Measurements from ENCODE around the gene FAM118A. TPM values are rescaled to one million over a fixed set of nuclear protein-coding genes. Genes with fewer than 3 reads are reported as not detected.
"Not testable (repeated sequence)": the region's sequence is repeated elsewhere in the genome, so short reads cannot be mapped to it uniquely, and the experiment has no call there.

FAM118A gene
- total RNA-seq, 2 donors from 2014 or later: 13.0 to 149 TPM

DNA sequence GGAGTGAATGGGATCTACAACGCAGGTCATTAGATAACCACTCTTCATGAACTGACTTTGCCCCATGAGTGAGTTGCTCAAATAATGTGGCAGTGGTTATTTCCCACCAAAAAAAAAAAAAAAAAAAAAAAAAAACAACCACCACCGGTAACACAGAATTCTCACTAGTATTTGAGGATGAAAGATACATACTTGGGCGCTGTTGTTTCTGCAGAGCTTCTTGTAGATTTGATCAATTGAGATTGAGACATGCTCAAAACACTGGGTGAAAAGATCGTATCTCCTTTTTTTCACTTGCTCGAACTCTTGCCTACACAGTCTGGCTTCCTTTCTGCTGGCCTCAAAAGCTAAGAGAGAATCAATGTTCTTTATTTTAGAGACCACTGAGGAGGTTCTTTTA, 44.1 kb downstream of the FAM118A start:
- H3K27ac ChIP-seq: no peak overlapping the region
- no peaks in the 10 kb centered on the region for H3K36me3 ChIP-seq (replicated peaks in 1 of 2; ENCODE audit: insufficient read depth in 1 of 2, low read depth in 2 of 2)
- no peaks in the 10 kb centered on the region for H3K9me3 ChIP-seq
- DNase-seq: no peak
- ATAC-seq: no peak
- H3K27me3 ChIP-seq: no peaks in the 10 kb centered on the region
- no peak for TF ChIP-seq POLR2A (IDR thresholded peaks at IDR 0.05)
- TF ChIP-seq, protein P1, sequence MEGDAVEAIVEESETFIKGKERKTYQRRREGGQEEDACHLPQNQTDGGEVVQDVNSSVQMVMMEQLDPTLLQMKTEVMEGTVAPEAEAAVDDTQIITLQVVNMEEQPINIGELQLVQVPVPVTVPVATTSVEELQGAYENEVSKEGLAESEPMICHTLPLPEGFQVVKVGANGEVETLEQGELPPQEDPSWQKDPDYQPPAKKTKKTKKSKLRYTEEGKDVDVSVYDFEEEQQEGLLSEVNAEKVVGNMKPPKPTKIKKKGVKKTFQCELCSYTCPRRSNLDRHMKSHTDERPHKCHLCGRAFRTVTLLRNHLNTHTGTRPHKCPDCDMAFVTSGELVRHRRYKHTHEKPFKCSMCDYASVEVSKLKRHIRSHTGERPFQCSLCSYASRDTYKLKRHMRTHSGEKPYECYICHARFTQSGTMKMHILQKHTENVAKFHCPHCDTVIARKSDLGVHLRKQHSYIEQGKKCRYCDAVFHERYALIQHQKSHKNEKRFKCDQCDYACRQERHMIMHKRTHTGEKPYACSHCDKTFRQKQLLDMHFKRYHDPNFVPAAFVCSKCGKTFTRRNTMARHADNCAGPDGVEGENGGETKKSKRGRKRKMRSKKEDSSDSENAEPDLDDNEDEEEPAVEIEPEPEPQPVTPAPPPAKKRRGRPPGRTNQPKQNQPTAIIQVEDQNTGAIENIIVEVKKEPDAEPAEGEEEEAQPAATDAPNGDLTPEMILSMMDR (IDR thresholded peaks at IDR 0.05): no peak
- no peaks in the 10 kb centered on the region for H3K4me1 ChIP-seq
- H3K4me3 ChIP-seq: no peak overlapping the region
- 93 to 98% methylated on average over 5 of the region's 5 CpGs for WGBS, 2 donors
- intact Hi-C loops (cut with DNase I): no loop called here

DNA sequence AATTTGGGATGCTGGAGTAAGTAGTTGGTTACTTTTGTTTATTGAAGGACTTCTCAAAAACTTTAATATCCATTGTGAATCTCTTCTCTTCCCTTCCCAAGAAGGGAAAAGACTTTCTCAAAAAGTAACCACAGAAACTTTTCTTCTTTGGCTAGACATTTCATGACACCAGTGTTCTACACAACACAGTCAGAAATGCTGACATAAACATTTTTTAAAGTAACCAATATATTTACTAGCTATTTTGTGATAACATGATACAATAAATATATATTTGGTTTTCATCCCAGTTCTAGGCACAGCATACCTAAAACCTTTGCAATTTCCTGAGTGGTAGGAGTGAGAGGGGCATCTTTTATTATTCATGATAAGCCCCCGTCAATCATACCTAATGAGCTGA, 47.8 kb downstream of the FAM118A start:
- DNase-seq (no peak), ATAC-seq (no peak)
- H3K4me3 ChIP-seq: no peak overlapping the region
- no peak for TF ChIP-seq POLR2A (IDR thresholded peaks at IDR 0.05)
- TF ChIP-seq, protein P1 (IDR thresholded peaks at IDR 0.05): no peak
- H3K4me1 ChIP-seq: no peaks in the 10 kb centered on the region
- H3K27me3 ChIP-seq: no peaks in the 10 kb centered on the region
- WGBS, 2 donors: 100% methylated on average over 1 of the region's 1 CpG
- no peaks in the 10 kb centered on the region for H3K36me3 ChIP-seq (replicated peaks in 1 of 2; ENCODE audit: insufficient read depth in 1 of 2, low read depth in 2 of 2)
- H3K27ac ChIP-seq: no peak overlapping the region
- no peaks in the 10 kb centered on the region for H3K9me3 ChIP-seq
- intact Hi-C loops (cut with DNase I): no loop called here

DNA sequence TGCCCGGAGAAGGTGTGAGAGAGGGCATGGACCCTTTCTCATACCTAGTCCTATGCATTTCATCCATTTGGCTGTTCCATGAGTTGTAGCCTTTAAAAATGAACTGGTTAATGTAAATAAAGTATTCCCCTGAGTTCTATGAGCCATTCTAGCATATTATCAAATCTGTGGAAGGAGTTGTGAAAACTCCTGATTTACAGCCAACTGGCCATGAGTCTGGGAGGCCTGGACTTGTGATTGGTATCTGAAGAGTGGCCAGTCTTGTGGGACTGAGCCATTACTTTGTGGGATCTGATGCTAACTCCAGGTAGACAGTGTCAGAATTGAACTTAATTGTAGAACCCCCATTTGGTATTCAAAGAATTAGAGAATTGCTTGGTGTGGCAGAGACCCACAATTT, 48.4 kb downstream of the FAM118A start:
- DNase-seq: no peak
- ATAC-seq: no peak
- Histone ChIP-seq H3K4me1 (no peaks in the 10 kb centered on the region), H3K9me3 (no peaks in the 10 kb centered on the region), H3K36me3 (replicated peaks in 1 of 2; ENCODE audit: insufficient read depth in 1 of 2, low read depth in 2 of 2) (no peaks in the 10 kb centered on the region), H3K27me3 (no peaks in the 10 kb centered on the region), H3K27ac (no peak overlapping the region), H3K4me3 (no peak overlapping the region)
- TF ChIP-seq, protein P1 (IDR thresholded peaks at IDR 0.05): no peak
- TF ChIP-seq POLR2A (IDR thresholded peaks at IDR 0.05): no peak
- intact Hi-C loops (cut with DNase I): no loop called here
- WGBS, 2 donors: 100% methylated on average over 1 of the region's 1 CpG

DNA sequence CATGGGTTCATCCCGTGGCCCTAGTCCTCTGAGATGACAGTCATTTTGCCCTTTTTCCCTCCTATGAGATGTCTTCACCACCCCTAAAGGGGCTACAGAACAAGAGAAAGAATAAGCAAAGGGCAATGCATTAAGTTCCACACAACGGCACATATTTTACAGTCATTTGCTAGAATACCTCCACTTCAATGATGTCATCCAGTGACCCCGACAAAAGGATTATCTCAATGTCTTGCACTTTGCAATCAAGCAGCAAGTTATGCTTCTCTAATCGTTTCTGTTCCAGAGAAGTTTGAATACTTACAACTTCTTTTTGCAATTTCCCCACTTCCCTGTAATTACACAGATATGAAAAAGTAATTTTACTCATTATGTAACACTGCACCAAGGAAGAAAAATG, 49.9 kb downstream of the FAM118A start:
- Histone ChIP-seq H3K27me3 (no peaks in the 10 kb centered on the region), H3K4me1 (no peaks in the 10 kb centered on the region), H3K27ac (no peak overlapping the region), H3K4me3 (no peak overlapping the region), H3K36me3 (replicated peaks in 1 of 2; ENCODE audit: insufficient read depth in 1 of 2, low read depth in 2 of 2) (no peaks in the 10 kb centered on the region), H3K9me3 (no peaks in the 10 kb centered on the region)
- WGBS, 2 donors: 55 to 63% methylated on average over 4 of the region's 4 CpGs
- DNase-seq (no peak), ATAC-seq (no peak)
- intact Hi-C loops (cut with DNase I): no loop called here
- TF ChIP-seq POLR2A (IDR thresholded peaks at IDR 0.05): no peak
- TF ChIP-seq, protein P1 (IDR thresholded peaks at IDR 0.05): no peak

DNA sequence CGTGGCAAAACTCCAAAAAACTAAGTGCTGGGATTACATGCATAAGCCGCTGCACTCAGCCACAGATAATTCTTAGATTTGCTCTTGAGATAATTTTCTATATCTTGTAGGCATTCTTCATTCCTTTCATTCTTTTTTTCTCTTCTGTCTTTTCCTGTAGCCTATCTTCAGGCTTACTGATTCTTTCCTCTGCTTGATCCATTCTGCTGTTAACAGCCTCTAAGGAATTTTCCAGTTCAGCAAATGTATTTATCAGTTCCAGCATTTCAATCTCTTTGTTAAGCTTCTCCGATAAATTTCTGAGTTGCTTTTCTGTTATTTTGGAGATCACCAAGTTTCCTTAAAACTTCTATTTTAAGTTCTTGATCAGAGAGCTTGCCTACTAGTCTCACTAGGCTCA, 57.0 kb downstream of the FAM118A start:
- no peaks in the 10 kb centered on the region for H3K4me1 ChIP-seq
- H3K27me3 ChIP-seq: no peaks in the 10 kb centered on the region
- no peak overlapping the region for H3K27ac ChIP-seq
- no peaks in the 10 kb centered on the region for H3K9me3 ChIP-seq
- 79 to 82% methylated on average over 3 of the region's 3 CpGs for WGBS, 2 donors
- ATAC-seq (no peak), DNase-seq (no peak)
- no peak overlapping the region for H3K4me3 ChIP-seq
- no peaks in the 10 kb centered on the region for H3K36me3 ChIP-seq (replicated peaks in 1 of 2; ENCODE audit: insufficient read depth in 1 of 2, low read depth in 2 of 2)
- TF ChIP-seq, protein P1 (IDR thresholded peaks at IDR 0.05): no peak
- TF ChIP-seq POLR2A (IDR thresholded peaks at IDR 0.05): no peak
- intact Hi-C loops (cut with DNase I): no loop called here

DNA sequence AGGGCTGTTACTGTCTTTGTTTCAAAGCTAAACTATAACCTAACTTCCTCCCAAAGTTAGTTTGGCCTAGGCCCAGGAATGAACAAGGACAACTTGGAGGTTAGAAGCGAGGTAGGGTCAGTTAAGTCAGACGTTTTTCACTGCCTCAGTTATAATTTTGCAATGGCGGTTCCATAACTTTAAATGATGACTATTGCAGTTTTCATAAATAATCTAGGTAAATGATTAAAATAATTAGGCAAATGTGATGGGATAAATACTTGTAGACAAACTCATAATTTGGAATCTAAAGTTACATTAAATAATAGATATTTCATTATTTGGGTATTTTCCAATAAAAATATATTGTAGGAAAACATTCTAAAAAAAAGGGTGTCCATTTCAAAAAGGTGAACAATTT, 63.9 kb downstream of the FAM118A start:
- 64 to 70% methylated on average over 3 of the region's 3 CpGs for WGBS, 2 donors
- DNase-seq; H3K4me3 ChIP-seq; ATAC-seq; H3K4me1 ChIP-seq; intact Hi-C loops (cut with DNase I); H3K9me3 ChIP-seq; H3K36me3 ChIP-seq (replicated peaks in 1 of 2; ENCODE audit: insufficient read depth in 1 of 2, low read depth in 2 of 2); H3K27me3 ChIP-seq; H3K27ac ChIP-seq: not testable (repeated sequence)
